Measurements from ENCODE around the gene SCN7A.

- TF ChIP-seq CTCF (IDR thresholded peaks at IDR 0.05; ENCODE audit: low read length): no peak
- TF ChIP-seq EZH2 (optimal IDR thresholded peaks at IDR 0.05; ENCODE audit: low read depth, low read length): no peak
These were observed 120.9 kb downstream of the SCN7A start for GRCh38 chr2:166373105-166373504.

Data from MM.1S (cell line).